ENCODE results near the gene RPL39L.

Gene RPL39L

GRCh38 chr3:187139126-187139894, at the start of gene RPL39L:
TSS of gene RPL39L (minus strand) at chr3:187139496. CDS start at chr3:187121300, 18,196 bp downstream.
- CTCF ChIA-PET, result interaction anchor here (0.5 to 3.2 kb wide), 23 partner anchors 9 to 384 kb away, joined by 3 to 22 read pairs (median 3); no protein-coding TSS in a partner anchor
- H3K27ac ChIP-seq (ENCODE audit: extremely low read depth, low read depth, low read length), result peak within 1 kb of the TSS; percentile 22; the same call in 1 of the 2 replicates
- POLR2A ChIA-PET, result interaction anchor here (0.8 to 1.6 kb wide), 12 partner anchors 10 to 312 kb away, joined by 3 to 6 read pairs (median 3); no protein-coding TSS in a partner anchor
- H3K36me3 ChIP-seq (ENCODE audit: control insufficient read depth in 2 of 2, insufficient read depth in 1 of 2, low read length in 2 of 2), result peaks cover 0 to 4% of the 10 kb centered on the region in 2 experiments; a peak in 1 of 3 replicates
- H3K9me3 ChIP-seq (ENCODE audit: control insufficient read depth, insufficient read depth, low read depth, low read length), result no peaks in the 10 kb centered on the region
- no peaks in the 10 kb centered on the region for H3K4me1 ChIP-seq (ENCODE audit: control insufficient read depth, insufficient read depth, low read length)
- peak within 1 kb of the TSS; percentile 55 for H3K4me3 ChIP-seq (ENCODE audit: low read depth, low read length)
- 0 out of 2 replicates have a peak, but pooled peaks have one; percentile 7 for TF ChIP-seq ZNF280D (tag by site-specific recombination; IDR thresholded peaks at IDR 0.05)
- TF ChIP-seq ZNF426 (tag by site-specific recombination; IDR thresholded peaks at IDR 0.05), result no peak
- no peak for TF ChIP-seq ZNF777 (tag by site-specific recombination; IDR thresholded peaks at IDR 0.05; ENCODE audit: borderline replicate concordance)
- TF ChIP-seq ZNF175 (tag by site-specific recombination; IDR thresholded peaks at IDR 0.05), result no peak
- no peak for TF ChIP-seq ZNF791 (tag by site-specific recombination; IDR thresholded peaks at IDR 0.05)
- TF ChIP-seq ZNF214 (tag by site-specific recombination; IDR thresholded peaks at IDR 0.05; ENCODE audit: borderline replicate concordance), result no peak
- TF ChIP-seq ZFP41 (tag by site-specific recombination; IDR thresholded peaks at IDR 0.05; ENCODE audit: borderline replicate concordance), result no peak
- TF ChIP-seq ZNF23 (tag by site-specific recombination; IDR thresholded peaks at IDR 0.05; ENCODE audit: borderline replicate concordance), result no peak
- TF ChIP-seq GLI4 (tag by site-specific recombination; IDR thresholded peaks at IDR 0.05), result peak; percentile 32; the same call in 1 of the 2 replicates
- peak; percentile 66 for TF ChIP-seq ZIC2 (tag by site-specific recombination; IDR thresholded peaks at IDR 0.05)
- TF ChIP-seq ZNF629 (tag by site-specific recombination; IDR thresholded peaks at IDR 0.05), result 0 out of 2 replicates have a peak, but pooled peaks have one; percentile 49
- no peak for TF ChIP-seq ZNF239 (tag by site-specific recombination; IDR thresholded peaks at IDR 0.05)
- peak; percentile 46 for TF ChIP-seq ZNF660 (tag by site-specific recombination; IDR thresholded peaks at IDR 0.05)
- 0 out of 2 replicates have a peak, but pooled peaks have one; percentile 9 for TF ChIP-seq IKZF3 (tag by site-specific recombination; IDR thresholded peaks at IDR 0.05)
- TF ChIP-seq ZNF362 (tag by site-specific recombination; IDR thresholded peaks at IDR 0.05), result no peak
- TF ChIP-seq ZNF658 (tag by site-specific recombination; IDR thresholded peaks at IDR 0.05), result no peak
- TF ChIP-seq ZNF585B (tag by site-specific recombination; IDR thresholded peaks at IDR 0.05), result no peak
- no peak for TF ChIP-seq ZNF48 (tag by site-specific recombination; IDR thresholded peaks at IDR 0.05)
- no peak for TF ChIP-seq ZNF560 (tag by site-specific recombination; IDR thresholded peaks at IDR 0.05; ENCODE audit: borderline replicate concordance)
- TF ChIP-seq ZNF416 (tag by site-specific recombination; IDR thresholded peaks at IDR 0.05), result no peak
- no peak for TF ChIP-seq GLI2 (tag by site-specific recombination; IDR thresholded peaks at IDR 0.05; ENCODE audit: borderline replicate concordance, low read depth)
- no peak for TF ChIP-seq ZNF280C (tag by site-specific recombination; IDR thresholded peaks at IDR 0.05)
- no peak for TF ChIP-seq ZNF112 (tag by site-specific recombination; IDR thresholded peaks at IDR 0.05)
- TF ChIP-seq ZNF302 (tag by site-specific recombination; IDR thresholded peaks at IDR 0.05; ENCODE audit: low read depth), result no peak
- TF ChIP-seq ZSCAN30 (tag by site-specific recombination; IDR thresholded peaks at IDR 0.05), result peak; percentile 60; the same call in 1 of the 2 replicates
- no peak for TF ChIP-seq INSM2 (tag by site-specific recombination; IDR thresholded peaks at IDR 0.05)
- TF ChIP-seq ZBTB8A (tag by site-specific recombination; IDR thresholded peaks at IDR 0.05), result peak; percentile 73
